DOHH2 (cell line): Measurements from ENCODE around the gene CNOT2.
A peak's percentile ranks its signal among the peaks of the same experiment; 100 is the strongest.
"Not testable (repeated sequence)": the region's sequence is repeated elsewhere in the genome, so short reads cannot be mapped to it uniquely, and the experiment has no call there.

Experiments
- H3F3A ChIP-seq: fragments of 200-600 bp; sonication (generic), shearing (Covaris generic); 2 replicates; pipeline ENCODE4 v1.6.0; 2016; ENCODE audit warnings: antibody characterized with exemption, mild to moderate bottlenecking; ENCODE audit not compliant: control insufficient read depth, insufficient read depth
- H3K27ac ChIP-seq: fragments of 200-600 bp; sonication (generic); 2 replicates; pipeline ENCODE4 v1.5.1; 2014; ENCODE audit warnings: low read depth, mild to moderate bottlenecking, low read length, moderate library complexity
- H3K27me3 ChIP-seq: fragments of 200-600 bp; sonication (generic); 2 replicates; pipeline ENCODE4 v1.6.1; 2014; ENCODE audit warnings: mild to moderate bottlenecking, low read length, mixed read lengths; ENCODE audit not compliant: control insufficient read depth
- H3K36me3 ChIP-seq: fragments of 200-600 bp; sonication (generic); 2 replicates; pipeline ENCODE4 v1.6.1; 2014; ENCODE audit warnings: mild to moderate bottlenecking, low read length, moderate library complexity, mixed read lengths; ENCODE audit not compliant: control insufficient read depth
- H3K4me1 ChIP-seq: fragments of 200-600 bp; sonication (generic); 2 replicates; pipeline ENCODE4 v1.6.1; 2014; ENCODE audit warnings: mild to moderate bottlenecking, low read length, mixed read lengths; ENCODE audit not compliant: control insufficient read depth
- H3K4me2 ChIP-seq: fragments of 200-600 bp; sonication (generic); 2 replicates; pipeline ENCODE4 v1.6.0; 2014; ENCODE audit warnings: mild to moderate bottlenecking, low read length, moderate library complexity
- H3K4me3 ChIP-seq: fragments of 200-600 bp; sonication (generic); 2 replicates; pipeline ENCODE4 v1.5.1; 2014; ENCODE audit warnings: mild to moderate bottlenecking, low read length, mixed read lengths
- H3K79me2 ChIP-seq: fragments of 200-600 bp; sonication (generic); 2 replicates; pipeline ENCODE4 v1.6.1; 2014; ENCODE audit warnings: mild to moderate bottlenecking, low read length, mixed read lengths; ENCODE audit not compliant: control insufficient read depth
- H3K9me2 ChIP-seq: fragments of 200-600 bp; sonication (generic); replicated peaks from 2 replicates; pipeline ENCODE4 v1.6.1; 2014; ENCODE audit warnings: mild to moderate bottlenecking, low read length, mixed read lengths; ENCODE audit not compliant: control insufficient read depth
- H3K9me3 ChIP-seq: fragments of 200-600 bp; sonication (generic); 2 replicates; pipeline ENCODE4 v1.6.1; 2014; ENCODE audit warnings: antibody characterized with exemption, low read length, mixed read lengths; ENCODE audit not compliant: control insufficient read depth, insufficient read depth
- H4K20me1 ChIP-seq: fragments of 200-600 bp; sonication (generic); 2 replicates; pipeline ENCODE4 v1.6.0; 2014; ENCODE audit warnings: low read depth, mild to moderate bottlenecking, antibody characterized with exemption, low read length, moderate library complexity; ENCODE audit not compliant: control insufficient read depth, insufficient read depth
- EZH2phosphoT487 ChIP-seq: fragments of 200-600 bp; sonication (generic); IDR thresholded peaks from 2 replicates; pipeline ENCODE4 v1.6.1; 2017; ENCODE audit warnings: borderline replicate concordance, mild to moderate bottlenecking, antibody characterized with exemption, low read length, moderate library complexity, mixed read lengths
- TF ChIP-seq, protein P1 (sequence below): fragments of 200-600 bp; sonication (generic); IDR thresholded peaks from one replicate; pipeline ENCODE4 v1.5.1; 2014; ENCODE audit warnings: antibody characterized with exemption, mild to moderate bottlenecking, low read depth, low read length; ENCODE audit not compliant: poor library complexity, severe bottlenecking

CNOT2 gene

DNA sequence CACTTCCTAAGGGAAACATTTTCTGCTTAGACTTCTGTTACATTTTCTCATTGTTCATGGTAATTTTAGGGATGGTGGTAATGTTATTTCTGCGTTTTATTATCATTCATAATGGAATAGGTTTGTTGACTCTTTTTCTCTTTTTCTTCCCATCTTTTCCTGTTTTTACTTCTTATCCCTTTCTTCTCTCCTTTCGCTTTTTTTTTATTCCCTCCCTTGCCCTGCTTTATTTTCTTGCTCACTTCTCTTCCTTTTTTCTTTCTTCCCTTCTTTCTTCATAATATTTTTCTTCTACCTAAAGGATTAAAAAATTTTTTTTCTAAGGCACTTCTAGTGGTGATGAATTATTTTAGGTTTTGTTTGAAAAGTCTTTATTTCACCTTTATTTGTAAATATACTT, 45.6 kb downstream of the CNOT2 start:
- peaks cover 83% of the 10 kb centered on the region for H3K36me3 ChIP-seq

DNA sequence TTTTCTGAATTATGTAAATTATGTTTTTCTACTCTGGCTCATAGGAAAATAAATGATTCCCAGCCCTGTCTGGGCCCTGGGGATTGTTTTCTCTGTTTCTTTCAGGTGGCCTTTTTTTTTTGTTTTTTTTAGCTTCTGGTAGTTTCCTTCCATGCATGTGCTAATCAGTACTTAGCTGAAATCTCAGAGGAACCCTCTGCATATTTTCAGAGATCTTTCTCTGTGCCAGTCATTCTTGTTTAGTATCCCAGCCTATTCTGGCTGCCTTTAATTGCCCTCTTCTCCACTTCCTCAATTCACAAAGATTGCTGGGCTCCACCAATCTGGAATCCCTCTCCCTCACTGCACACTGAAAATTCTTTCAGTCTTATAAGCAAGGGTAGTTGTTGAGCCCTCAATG, 46.9 kb downstream of the CNOT2 start:
- Histone ChIP-seq H3K4me3 (no peak overlapping the region; the same call in 1 of the 2 replicates), H3K4me2 (peak overlapping the region; percentile 41; the same call in 1 of the 2 replicates), H3K4me1 (peaks cover 35% of the 10 kb centered on the region), H3K27me3 (no peaks in the 10 kb centered on the region), H3K27ac (no peak overlapping the region), H3K79me2 (peaks cover 92% of the 10 kb centered on the region), H3F3A (peaks cover 4% of the 10 kb centered on the region; the same call in 1 of the 2 replicates), H4K20me1 (no peaks in the 10 kb centered on the region), H3K9me3 (no peaks in the 10 kb centered on the region), H3K36me3 (peaks cover 84% of the 10 kb centered on the region), H3K9me2 (no peaks in the 10 kb centered on the region)
- no peak for TF ChIP-seq EZH2phosphoT487
- TF ChIP-seq, protein P1, sequence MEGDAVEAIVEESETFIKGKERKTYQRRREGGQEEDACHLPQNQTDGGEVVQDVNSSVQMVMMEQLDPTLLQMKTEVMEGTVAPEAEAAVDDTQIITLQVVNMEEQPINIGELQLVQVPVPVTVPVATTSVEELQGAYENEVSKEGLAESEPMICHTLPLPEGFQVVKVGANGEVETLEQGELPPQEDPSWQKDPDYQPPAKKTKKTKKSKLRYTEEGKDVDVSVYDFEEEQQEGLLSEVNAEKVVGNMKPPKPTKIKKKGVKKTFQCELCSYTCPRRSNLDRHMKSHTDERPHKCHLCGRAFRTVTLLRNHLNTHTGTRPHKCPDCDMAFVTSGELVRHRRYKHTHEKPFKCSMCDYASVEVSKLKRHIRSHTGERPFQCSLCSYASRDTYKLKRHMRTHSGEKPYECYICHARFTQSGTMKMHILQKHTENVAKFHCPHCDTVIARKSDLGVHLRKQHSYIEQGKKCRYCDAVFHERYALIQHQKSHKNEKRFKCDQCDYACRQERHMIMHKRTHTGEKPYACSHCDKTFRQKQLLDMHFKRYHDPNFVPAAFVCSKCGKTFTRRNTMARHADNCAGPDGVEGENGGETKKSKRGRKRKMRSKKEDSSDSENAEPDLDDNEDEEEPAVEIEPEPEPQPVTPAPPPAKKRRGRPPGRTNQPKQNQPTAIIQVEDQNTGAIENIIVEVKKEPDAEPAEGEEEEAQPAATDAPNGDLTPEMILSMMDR = no peak

More for the DNA sequence above, 45.6 kb downstream of the CNOT2 start:
- Histone ChIP-seq H3K27me3 (no peaks in the 10 kb centered on the region), H4K20me1 (no peaks in the 10 kb centered on the region), H3K9me2 (no peaks in the 10 kb centered on the region), H3K4me2 (peak overlapping the region; percentile 41; the same call in 1 of the 2 replicates), H3K4me1 (peaks cover 35% of the 10 kb centered on the region), H3K79me2 (peaks cover 95% of the 10 kb centered on the region), H3K9me3 (no peaks in the 10 kb centered on the region), H3K4me3 (no peak overlapping the region), H3F3A (peaks cover 4% of the 10 kb centered on the region; the same call in 1 of the 2 replicates), H3K27ac (no peak overlapping the region)
- TF ChIP-seq, protein P1 = no peak
- TF ChIP-seq EZH2phosphoT487 = no peak

DNA sequence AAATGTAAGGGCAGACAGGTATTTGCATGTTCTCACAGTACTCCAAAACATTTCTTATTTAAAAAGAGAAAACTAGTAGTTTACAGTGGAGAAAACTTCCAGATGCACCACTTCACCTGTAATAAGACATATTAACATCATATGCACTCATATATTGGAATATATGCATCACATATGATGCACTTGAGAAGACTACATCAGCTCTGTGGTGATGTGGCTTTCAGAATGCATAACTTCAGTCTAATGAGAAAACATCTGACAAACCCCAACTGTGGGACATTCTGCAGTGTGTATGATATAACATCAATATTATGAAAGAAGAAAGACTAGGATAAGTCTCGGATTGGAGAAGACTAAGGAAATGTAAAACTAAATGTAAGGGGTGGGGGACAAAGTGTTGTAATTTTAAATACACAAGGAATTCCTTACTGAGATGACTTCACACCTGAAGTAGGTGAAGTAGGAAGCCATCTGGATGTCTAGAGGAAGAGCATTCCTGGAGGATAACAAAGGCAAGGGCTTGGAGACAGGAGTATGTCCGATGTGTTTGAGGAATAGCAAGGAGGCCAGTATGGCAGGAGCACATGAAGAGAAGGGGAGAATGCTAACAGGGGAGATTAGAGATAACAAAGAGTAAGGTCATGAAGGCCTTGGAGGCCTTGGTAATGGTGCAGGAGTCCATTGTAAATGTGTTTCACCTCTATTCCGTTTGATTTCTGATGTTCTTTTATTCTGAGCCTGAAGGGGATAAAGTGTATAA, 49.0 kb downstream of the CNOT2 start:
- Histone ChIP-seq H3K36me3 (peaks cover 86% of the 10 kb centered on the region), H3F3A (peaks cover 4% of the 10 kb centered on the region; the same call in 1 of the 2 replicates), H4K20me1 (no peaks in the 10 kb centered on the region), H3K27ac (no peak overlapping the region), H3K9me3 (no peaks in the 10 kb centered on the region), H3K4me3 (no peak overlapping the region), H3K27me3 (no peaks in the 10 kb centered on the region), H3K79me2 (peaks cover 90% of the 10 kb centered on the region), H3K9me2 (no peaks in the 10 kb centered on the region), H3K4me1 (peaks cover 31% of the 10 kb centered on the region), H3K4me2 (no peak overlapping the region)
- no peak for TF ChIP-seq EZH2phosphoT487
- TF ChIP-seq, protein P1 = no peak

DNA sequence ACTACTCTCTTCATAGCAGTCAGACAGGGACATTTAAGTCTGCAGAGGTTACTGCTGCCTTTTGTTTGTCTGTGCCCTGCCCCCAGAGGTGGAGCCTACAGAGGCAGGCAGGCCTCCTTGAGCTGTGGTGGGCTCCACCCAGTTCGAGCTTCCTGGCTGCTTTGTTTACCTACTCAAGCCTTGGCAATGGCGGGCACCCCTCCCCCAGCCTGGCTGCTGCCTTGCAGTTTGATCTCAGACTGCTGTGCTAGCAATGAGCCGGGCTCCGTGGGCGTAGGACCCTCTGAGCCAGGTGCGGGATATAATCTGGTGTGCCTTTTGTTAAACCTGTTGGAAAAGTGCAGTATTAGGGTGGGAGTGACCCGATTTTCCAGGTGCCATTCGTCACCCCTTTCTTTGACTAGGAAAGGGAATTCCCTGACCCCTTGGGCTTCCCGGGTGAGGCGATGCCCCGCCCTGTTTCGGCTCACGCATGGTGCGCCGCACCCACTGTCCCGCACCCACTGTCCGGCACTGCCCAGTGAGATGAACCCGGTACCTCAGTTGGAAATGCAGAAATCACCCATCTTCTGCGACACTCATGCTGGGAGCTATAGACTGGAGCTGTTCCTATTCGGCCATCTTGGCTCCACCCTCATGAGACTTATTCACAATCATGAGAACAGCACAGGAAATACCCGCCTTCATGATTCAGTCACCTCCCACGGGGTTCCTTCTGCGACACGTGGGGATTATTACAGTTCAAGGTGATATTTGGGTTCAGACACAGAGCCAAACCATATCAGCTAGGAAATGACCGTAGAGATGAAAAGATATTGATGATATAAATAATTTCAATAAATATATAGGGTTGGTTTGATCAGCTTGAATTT, 61.7 kb downstream of the CNOT2 start:
- H3K4me2 ChIP-seq, H3K27me3 ChIP-seq, H3K27ac ChIP-seq, H3K4me3 ChIP-seq, H4K20me1 ChIP-seq, H3K9me3 ChIP-seq, H3K9me2 ChIP-seq, H3F3A ChIP-seq: not testable (repeated sequence)
- Histone ChIP-seq H3K79me2 (peaks cover 67% of the 10 kb centered on the region), H3K36me3 (peaks cover 37% of the 10 kb centered on the region), H3K4me1 (peaks cover 16% of the 10 kb centered on the region; the same call in 1 of the 2 replicates)
